Lower leg skin (tissue), 4 donors: Measurements from ENCODE around the gene MAP1LC3A. TPM values are rescaled to one million over a fixed set of nuclear protein-coding genes. Genes with fewer than 3 reads are reported as not detected.

ENCODE experiments used
- DNase-seq, 2 donors: peaks; one replicate each; pipeline ENCODE4 v3.0.0-alpha.2; 2019; ENCODE audit warnings: low spot score in 2 of 2
- H3K4me3 ChIP-seq: fragments of 200-600 bp; sonication (generic); 2 replicates; pipeline ENCODE4 v1.5.1; 2017; ENCODE audit warnings: mild to moderate bottlenecking, low read depth; ENCODE audit not compliant: poor library complexity, severe bottlenecking
- POLR2A ChIP-seq, 2 donors: fragments of 450-650 bp; IDR thresholded peaks; one replicate each; pipeline ENCODE4 v1.6.1; 2016 to 2017; ENCODE audit warnings: antibody characterized with exemption in 2 of 2, mild to moderate bottlenecking in 1 of 2, moderate library complexity in 1 of 2
- WGBS, 2 donors: methylation state at CpG; one replicate each; pipeline ENCODE4 v1.1.5; 2018; 5-methylcytosine and 5-hydroxymethylcytosine counted together
- intact Hi-C: fragments of 100-400 bp; cut with DNase I; formaldehyde crosslinking; loops from one replicate; pipeline ENCODE4 v1.15.0; 2023; ENCODE audit warnings: low total_unique reads
- total RNA-seq, 4 donors: library from RNA; depleted of rRNA; stranded (reverse); fragments of >200 nt; gene quantifications; one replicate each; pipeline ENCODE4 v1.1.0, GENCODE V29; 2016
- TF ChIP-seq, protein P1 (sequence below), 3 donors: fragments of 450-650 bp; IDR thresholded peaks; one replicate each; pipeline ENCODE4 v1.5.1; 2016; ENCODE audit warnings: antibody characterized with exemption in 3 of 3, mild to moderate bottlenecking in 3 of 3, moderate library complexity in 2 of 3

MAP1LC3A gene
- total RNA-seq, 4 donors from 2014 or later, result 127 to 293 (median 147) TPM

DNA sequence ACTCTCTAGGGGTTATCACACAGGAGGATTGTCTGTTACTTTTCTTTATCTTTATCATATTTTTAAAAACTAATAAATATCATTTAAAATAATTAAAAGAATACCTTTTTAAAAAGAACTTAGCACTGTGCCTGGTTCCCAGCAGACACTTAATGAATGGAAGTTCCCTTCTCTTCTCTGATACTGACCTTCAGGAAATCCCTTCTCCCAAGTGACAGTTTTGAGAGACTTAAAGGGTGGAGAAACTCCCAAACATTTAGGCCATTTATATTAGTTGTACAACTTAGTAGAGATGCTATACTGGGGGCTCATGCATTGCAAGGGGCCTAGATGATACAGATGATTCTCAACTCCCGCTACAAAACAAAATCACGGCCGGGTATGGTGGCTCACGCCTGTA, 18.5 kb downstream of the MAP1LC3A start:
- peak in 1 of 2 donors; percentile 54 for DNase-seq
- WGBS, 2 donors, result 91 to 97% methylated on average over 4 of the region's 4 CpGs
- no peak overlapping the region for H3K4me3 ChIP-seq
- intact Hi-C loops, result loop anchor here (10.0 kb wide), 1 partner anchor 128 kb away; the partner anchor contains the start of gene TP53INP2
- TF ChIP-seq, protein P1, sequence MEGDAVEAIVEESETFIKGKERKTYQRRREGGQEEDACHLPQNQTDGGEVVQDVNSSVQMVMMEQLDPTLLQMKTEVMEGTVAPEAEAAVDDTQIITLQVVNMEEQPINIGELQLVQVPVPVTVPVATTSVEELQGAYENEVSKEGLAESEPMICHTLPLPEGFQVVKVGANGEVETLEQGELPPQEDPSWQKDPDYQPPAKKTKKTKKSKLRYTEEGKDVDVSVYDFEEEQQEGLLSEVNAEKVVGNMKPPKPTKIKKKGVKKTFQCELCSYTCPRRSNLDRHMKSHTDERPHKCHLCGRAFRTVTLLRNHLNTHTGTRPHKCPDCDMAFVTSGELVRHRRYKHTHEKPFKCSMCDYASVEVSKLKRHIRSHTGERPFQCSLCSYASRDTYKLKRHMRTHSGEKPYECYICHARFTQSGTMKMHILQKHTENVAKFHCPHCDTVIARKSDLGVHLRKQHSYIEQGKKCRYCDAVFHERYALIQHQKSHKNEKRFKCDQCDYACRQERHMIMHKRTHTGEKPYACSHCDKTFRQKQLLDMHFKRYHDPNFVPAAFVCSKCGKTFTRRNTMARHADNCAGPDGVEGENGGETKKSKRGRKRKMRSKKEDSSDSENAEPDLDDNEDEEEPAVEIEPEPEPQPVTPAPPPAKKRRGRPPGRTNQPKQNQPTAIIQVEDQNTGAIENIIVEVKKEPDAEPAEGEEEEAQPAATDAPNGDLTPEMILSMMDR (IDR thresholded peaks at IDR 0.05), result no peak
- TF ChIP-seq POLR2A (IDR thresholded peaks at IDR 0.05), result no peak

DNA sequence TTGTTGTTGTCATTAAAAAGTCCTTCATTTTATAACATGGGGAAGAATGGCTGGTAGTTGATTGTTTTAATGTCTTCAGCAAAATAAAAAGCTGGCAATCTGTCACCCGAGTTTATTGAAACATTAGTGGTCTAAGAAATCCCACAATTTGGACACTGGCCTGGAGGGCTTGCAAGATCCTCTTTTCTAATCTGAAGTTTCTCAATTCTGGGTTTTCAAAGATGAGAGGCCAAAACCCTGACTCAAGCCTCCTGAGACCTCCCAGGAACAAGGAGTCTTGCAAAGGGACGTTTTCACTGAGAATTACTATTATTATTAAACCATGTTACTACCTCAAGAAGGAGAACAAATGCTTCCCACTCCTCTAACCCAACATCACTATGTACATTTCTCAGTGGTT, 19.5 kb downstream of the MAP1LC3A start:
- WGBS, 2 donors, result 59 to 64% methylated on average over 2 of the region's 2 CpGs
- no peak for TF ChIP-seq POLR2A (IDR thresholded peaks at IDR 0.05)
- TF ChIP-seq, protein P1 (IDR thresholded peaks at IDR 0.05), result no peak
- intact Hi-C loops, result loop anchor here (10.0 kb wide), 1 partner anchor 127 kb away; the partner anchor contains the start of gene TP53INP2

DNA sequence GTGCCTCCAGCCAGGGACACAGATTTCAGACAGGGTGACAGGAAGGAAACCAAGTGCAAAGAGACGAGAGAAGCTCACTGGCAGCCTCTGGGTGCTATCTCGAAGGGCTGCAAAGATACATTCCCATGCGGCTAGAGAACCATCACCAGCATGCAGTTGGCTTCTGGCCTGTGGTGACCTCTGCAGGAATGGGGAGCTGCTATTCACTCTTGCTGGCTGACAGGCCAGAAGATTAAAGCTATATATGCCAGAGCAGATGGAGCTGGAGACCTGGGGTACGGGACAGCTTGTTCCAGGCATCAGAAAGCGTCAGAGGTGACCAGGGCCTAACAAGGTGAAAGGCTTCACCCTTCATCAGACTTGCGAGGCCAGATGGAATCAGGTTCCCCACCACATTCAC, 20.0 kb downstream of the MAP1LC3A start:
- WGBS, 2 donors, result 81 to 82% methylated on average over 6 of the region's 6 CpGs
- no peak overlapping the region for H3K4me3 ChIP-seq
- TF ChIP-seq, protein P1 (IDR thresholded peaks at IDR 0.05), result no peak
- no peak for TF ChIP-seq POLR2A (IDR thresholded peaks at IDR 0.05)
- intact Hi-C loops, result loop anchor here (10.0 kb wide), 1 partner anchor 126 kb away; the partner anchor contains the start of gene TP53INP2
- DNase-seq, result peak in 1 of 2 donors; percentile 61

More for the DNA sequence above, 19.5 kb downstream of the MAP1LC3A start:
- H3K4me3 ChIP-seq, result no peak overlapping the region
- peak in 1 of 2 donors; percentile 17 for DNase-seq

- no peak for TF ChIP-seq POLR2A (IDR thresholded peaks at IDR 0.05)
- TF ChIP-seq, protein P1 (IDR thresholded peaks at IDR 0.05), result no peak
- WGBS, 2 donors, result 36 to 44% methylated on average over 11 of the region's 11 CpGs
- intact Hi-C loops, result loop anchor here (10.0 kb wide), 1 partner anchor 125 kb away; the partner anchor contains the start of gene TP53INP2
- DNase-seq, result peak; percentile 40 to 82
- H3K4me3 ChIP-seq, result no peak overlapping the region
Observed at GRCh38 chr20:34579191-34579978, 20.9 kb downstream of the MAP1LC3A start.

DNA sequence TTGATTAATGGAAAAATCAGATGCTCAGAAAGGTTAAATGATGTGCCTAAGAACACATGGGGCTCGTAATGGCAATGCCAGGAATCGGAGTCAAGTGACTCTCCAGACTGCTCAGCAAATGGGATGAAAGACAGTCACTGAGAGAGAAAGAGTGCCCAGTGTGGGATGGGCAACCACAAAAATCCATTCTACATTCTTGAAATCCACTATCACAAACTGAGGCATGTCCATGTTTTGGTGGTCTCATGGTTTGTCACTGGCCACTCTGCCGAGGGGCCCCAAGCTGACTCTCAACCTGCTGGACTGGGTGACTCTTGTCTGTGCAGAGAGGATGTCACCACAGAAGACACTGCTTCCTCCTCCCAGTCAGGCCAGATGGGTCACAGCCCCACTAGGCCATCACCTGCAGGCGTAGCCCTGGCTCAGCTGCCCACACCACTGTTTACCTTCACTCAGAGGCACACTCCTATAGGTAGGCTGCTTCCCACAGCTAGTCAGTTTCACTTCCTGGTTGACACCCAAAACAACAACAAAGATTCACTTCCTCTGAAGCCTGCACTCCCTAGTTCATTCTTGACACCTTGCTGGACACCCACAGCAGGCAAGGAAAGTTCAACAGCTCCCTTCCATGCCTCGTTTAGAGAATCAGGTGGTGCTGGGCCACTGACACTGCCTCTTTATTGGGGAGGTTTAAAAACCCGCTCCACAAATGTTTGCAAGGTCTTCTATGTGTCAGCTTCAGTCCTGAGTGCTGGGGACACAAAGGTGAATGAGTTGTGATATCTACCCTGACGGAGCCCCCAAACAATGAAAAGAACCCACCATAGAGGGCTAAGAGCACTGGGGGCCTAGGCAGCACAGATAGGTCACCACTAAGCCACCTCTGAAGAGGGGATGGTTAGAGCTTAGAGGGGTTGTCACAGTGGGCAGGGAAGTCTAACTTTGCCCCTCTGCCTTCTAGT, 21.7 kb downstream of the MAP1LC3A start:
- H3K4me3 ChIP-seq, result no peak overlapping the region
- WGBS, 2 donors, result 81 to 83% methylated on average over 7 of the region's 7 CpGs
- intact Hi-C loops, result loop anchor here (10.0 kb wide), 2 partner anchors 125 to 185 kb away; partner anchors contain the start of gene TP53INP2
- no peak for TF ChIP-seq POLR2A (IDR thresholded peaks at IDR 0.05)
- TF ChIP-seq, protein P1 (IDR thresholded peaks at IDR 0.05), result no peak
- peak in 1 of 2 donors; percentile 42 for DNase-seq
